SK-N-MC (cell line): ENCODE results near the gene R3HDM2.

Experiments
- EZH2 ChIP-seq: fragments of 200-600 bp; sonication (generic); IDR thresholded peaks from one replicate; pipeline ENCODE4 v1.6.1; 2017; ENCODE audit warnings: antibody characterized with exemption
- FOXP2 ChIP-seq: optimal IDR thresholded peaks from 2 replicates; pipeline ENCODE3; 2011; ENCODE audit warnings: mild to moderate bottlenecking, moderate library complexity; ENCODE audit not compliant: insufficient read depth; ENCODE audit errors: extremely low read length, control extremely low read depth
- POLR2AphosphoS5 ChIP-seq: IDR thresholded peaks from 2 replicates; pipeline ENCODE4 v1.6.1; 2012; ENCODE audit warnings: mild to moderate bottlenecking, low read depth, low read length, borderline replicate concordance

DNA sequence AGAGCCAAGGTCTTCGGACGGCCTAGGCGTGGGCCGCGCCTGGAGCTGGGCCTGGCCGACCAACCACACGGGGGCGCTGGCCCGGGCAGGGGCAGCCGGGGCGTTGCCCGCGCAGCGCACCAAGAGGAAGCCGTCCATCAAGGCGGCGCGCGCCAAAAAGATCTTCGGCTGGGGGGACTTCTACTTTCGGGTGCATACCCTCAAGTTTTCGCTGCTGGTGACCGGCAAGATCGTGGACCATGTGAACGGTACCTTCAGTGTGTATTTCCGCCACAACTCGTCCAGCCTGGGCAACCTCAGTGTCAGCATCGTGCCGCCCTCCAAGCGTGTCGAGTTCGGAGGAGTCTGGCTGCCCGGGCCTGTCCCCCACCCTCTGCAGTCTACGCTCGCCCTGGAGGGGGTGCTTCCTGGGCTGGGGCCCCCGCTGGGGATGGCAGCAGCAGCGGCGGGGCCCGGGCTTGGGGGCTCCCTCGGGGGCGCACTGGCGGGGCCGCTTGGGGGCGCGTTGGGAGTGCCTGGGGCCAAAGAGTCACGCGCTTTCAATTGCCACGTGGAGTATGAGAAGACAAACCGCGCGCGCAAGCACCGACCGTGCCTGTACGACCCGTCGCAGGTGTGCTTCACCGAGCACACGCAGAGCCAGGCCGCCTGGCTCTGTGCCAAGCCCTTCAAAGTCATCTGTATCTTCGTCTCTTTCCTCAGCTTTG, 205.7 kb downstream of the R3HDM2 start:
- TF ChIP-seq EZH2, result no peak
- no peak for TF ChIP-seq POLR2AphosphoS5
- no peak for TF ChIP-seq FOXP2
